ENCODE measurements around the gene KCP.
"Not testable (repeated sequence)": the region's sequence is repeated elsewhere in the genome, so short reads cannot be mapped to it uniquely, and the experiment has no call there.

The KCP gene

GRCh38 chr7:128921866-128922440 lies 11.4 kb upstream of the KCP start:
- DNase-seq (ENCODE audit: low read depth): no peak

DNA sequence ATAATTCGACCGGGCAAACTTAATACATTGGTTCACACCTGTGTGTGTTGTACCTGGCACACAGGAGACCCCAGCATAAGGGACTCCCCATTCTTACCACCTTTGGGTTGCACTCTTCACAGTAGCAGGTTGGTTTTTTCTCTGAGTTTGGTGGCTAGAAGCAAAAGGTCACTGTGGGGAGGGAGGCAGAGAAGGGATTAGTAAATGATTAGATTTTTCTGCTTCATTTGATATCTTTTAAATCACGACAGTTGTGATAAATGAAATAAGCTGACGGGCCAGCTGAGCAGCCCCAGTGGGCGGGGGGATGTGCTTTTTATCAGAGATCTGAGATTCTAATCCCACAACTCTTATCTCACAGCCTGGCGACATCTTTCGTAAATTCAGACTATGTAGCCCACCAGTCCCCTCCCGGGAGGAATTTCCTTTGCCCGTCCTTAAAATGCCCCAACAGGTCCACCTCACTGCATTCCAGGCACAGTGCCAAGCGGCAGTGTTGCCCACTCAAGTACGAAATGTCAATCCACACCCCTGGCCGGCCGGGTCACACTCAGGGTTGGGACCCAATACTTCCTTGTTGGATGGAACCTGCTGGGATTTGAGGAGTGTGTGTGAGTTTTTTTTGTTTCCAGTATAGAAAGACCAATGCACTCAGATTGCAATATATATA lies 10.5 kb upstream of the KCP start:
- DNase-seq (ENCODE audit: low read depth): no peak

- DNase-seq (ENCODE audit: low read depth): no peak
Measured at GRCh38 chr7:128919881-128920799, 9.6 kb upstream of the KCP start.

- DNase-seq (ENCODE audit: low read depth): no peak
Measured at GRCh38 chr7:128919241-128919640, 8.7 kb upstream of the KCP start.

DNA sequence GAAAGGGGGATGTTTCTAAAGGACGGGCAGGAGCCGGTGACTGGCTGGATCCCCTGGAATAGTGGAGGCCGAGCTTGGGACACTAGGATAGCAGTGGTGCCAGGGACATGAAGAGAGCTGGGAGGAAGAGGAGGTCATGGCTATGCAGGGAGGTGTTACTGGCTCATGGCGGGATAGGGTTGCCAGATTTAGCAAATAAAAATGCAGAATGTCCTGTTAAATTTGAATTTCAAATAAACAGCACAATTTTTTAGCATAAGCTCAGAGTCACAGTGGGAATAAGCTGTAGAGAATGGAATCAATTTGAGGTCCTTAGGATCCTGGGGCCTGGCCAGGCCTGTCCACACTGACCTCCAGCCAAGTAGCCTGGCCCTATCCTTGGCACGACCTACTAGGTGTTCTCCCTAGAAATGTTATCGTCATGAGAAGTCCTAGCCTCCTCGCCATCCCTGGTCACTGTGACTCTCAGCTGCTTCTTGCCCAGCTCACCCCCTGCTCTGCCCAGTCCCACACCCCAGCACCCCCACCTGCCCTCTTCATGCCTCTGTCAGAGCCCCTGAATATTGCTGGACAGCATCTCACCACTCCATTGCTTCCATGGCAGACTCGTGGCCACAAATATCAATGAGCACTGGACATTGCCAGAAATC lies 7.6 kb upstream of the KCP start:
- no peak for DNase-seq (ENCODE audit: low read depth)

DNA sequence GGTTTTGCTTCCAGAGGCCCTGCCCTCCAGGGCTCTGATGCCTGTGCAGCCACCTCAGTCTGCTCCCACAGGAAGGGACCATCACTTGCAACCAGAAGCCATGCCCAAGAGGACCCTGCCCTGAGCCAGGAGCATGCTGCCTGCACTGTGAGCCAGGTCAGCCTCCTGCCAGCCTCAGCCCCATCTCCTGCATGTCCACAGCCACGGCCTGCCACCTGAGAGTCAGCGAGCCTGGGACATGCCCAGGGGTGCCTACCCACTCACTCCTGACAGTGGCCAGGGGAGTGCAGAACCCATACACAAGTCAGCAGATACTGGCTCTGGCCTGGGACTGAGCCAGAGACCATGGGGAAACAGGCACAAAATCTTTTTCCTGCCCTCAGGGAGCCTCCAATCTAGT lies 6.6 kb upstream of the KCP start:
- DNase-seq (ENCODE audit: low read depth): no peak

DNA sequence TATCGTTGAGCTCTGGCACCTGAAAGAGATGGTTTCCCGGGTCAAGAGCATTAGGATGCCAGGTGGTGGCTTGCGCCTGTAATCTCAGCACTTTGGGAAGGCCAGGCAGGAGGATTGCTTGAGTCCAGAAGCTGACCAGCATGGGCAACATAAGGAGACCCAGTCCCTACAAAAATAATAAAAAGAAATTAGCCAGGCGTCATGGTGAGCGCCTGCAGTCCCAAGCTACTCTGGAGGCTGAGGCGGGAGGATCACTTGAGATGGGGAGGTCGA lies 6.1 kb upstream of the KCP start:
- no peak for DNase-seq (ENCODE audit: low read depth)

DNA sequence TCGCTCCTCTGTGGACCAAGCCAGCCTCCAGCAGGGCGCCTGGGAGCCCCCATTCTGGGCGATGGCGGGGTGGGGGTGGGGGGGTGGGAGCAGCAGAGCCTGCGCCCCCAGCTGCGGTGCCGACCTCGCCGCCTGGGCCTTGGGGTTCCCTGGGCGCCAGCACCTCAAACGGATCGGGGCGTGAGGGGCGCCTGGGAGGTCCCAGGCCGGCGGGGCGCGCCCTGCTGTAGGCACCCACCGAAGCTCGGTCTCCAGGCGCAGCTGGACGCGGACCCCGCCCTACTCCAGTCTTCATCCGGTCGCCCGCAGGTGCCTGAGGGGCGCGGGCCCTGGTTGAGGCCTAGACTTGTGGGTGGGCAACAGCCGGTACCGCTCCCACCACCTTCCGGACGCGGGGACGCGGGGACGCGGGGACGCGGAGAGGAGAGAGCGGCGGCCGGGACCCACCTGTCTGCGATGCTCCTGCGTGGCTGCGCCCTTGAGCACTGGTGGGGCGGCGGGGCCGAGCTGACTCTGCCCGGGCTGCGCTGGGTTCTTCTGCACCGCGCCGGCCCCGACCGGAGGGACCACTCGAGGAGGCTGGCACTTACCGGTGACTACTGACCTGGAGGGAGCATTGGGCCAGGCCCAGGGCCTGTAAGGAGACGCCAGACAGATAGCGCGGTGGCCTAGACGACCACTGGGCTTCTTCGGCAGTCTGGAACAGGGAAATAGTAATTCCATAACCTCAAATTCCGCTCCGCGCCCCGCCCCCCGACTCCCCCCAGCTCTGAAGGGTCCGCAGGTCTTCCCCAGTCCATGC lies 5.5 kb upstream of the KCP start:
- DNase-seq (ENCODE audit: low read depth): no peak

GRCh38 chr7:128915271-128915819 lies 4.8 kb upstream of the KCP start:
- no peak for DNase-seq (ENCODE audit: low read depth)

GRCh38 chr7:128914566-128915151 lies 4.2 kb upstream of the KCP start:
- DNase-seq (ENCODE audit: low read depth): no peak

GRCh38 chr7:128913870-128914565 lies 3.5 kb upstream of the KCP start:
- no peak for DNase-seq (ENCODE audit: low read depth)

DNA sequence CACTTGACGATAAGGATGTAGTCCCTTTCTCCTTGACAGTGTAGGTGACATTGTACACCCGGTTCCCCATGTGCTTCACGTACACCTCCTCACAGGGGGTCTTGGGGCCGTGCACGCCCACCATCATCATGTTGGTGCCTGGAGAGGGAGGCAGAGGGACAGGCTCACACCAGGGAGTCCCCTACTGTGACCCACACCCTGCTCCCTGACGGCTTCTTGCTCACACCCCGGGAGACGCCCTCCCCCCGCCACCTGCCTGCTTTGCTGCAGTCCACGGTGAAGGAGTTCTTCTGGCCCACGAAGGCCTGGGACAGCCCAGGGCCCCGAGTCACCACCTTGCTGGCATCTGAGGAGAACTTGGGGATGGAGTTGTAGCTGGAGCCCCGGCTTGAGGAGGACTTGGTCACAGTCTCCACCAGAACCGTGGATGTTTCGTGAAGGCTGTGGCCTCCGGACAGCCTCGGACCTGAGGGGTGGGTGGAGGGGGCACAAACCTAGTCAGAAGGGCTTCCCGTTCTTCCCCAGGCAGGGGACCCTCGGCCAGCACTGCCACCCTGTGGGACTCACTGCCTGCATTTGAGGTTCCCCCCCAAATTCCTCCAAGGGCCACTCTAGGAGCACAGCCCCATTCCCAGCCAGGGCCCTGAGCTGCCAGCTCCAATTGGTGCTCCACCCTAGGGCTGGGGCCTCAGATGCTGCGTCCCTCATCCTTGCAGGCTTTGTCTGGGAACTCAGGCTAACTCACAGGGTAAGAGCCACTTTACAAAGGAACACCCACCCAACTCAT lies 2.4 kb upstream of the KCP start:
- DNase-seq (ENCODE audit: low read depth): not testable (repeated sequence)

DNA sequence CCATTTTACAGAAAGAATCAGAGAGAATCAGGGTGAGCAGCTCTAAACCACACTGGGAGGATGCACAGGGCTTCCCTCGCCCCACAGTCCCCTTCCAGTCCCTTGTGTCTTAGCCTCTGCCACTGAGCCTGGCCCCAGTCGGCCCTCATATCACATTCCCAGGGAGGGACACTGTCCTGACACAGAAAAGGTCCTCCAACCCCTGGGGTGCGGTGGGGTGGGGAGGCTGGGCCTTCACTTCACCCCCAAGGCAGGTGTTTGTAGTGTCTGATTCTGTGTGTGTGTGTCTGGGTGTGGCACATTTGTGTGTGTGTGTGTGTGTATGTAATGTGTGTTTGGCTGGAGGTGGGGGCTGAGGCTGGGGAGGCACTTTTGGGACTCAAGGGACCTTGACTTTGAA lies 1.8 kb upstream of the KCP start:
- no peak for DNase-seq (ENCODE audit: low read depth)

DNA sequence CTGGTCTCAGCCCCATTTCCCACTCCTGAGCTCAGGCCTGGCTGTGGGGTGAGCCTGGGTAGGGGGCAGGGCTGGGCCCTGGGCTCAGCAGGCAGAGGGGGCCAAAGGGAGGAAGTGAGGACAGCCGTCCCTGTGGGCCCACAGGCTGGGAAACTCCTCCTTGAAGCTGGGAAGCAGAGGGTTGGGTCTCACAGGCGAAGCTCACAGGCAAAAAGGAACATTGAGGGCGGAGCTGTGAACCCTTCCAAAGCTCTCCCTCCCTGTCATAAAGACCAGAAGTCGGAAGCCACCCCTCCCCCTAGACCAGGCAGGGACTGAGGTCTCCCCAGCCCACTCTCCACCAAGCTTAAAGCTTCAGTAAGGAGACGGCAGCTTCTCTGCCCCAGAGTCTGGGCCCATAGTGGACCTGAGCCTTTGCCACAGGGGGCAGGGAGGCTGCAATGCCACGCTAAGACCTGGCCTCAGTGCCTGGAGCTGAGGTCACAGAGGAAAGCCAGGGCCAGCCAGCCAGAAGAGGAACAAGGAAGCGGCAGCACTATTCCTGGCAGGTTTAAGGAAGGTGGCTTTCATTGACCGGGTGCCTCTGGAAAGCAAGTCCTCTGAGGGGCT lies 1.0 kb upstream of the KCP start:
- DNase-seq (ENCODE audit: low read depth): no peak

DNA sequence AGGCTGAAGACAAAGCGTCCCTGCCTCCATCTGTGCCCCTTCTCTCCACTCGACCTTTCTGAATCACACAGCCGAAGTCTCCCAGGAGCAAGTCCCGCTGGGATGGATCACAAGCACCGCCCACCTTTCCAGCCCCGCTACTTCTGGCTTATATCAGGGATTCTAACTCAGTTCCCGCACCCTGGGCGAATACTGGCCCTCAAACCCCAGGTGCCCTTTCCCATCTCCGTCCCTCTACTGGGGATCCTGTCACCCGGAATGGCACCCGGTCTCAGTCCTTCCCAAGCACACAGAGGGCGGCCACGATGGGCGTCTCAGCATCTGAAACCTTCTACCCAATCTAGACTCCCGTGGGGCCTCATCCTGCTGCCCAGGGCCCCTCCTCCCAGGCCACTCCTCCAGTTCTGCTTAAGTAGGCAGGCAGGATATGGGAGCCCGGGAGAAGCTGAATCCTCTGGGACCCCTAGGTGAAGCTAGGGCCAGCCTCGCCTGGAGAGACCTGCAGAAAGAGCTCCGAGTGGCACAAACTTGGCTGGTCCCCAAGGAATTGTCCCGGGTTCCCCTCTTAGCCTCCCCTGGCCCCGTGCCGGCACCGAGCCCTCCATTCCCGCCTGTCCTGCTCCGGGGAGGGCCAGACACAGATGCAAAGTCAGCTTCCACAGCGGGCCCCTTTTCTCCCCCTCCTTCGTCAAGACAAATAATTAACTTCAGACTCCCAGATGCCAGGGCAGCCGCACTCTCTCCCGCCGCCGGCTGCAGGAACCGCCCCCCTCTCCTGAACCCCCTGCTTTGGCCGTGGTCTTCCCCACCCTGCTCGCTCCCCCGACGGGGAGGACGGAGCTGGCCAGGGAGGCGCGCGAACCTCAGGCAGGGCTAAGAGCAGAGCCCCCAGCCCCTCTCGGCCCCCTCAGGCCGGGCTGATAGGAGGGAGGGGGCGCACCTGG lies 612 bp downstream of the KCP start:
- DNase-seq (ENCODE audit: low read depth): no peak

GRCh38 chr7:128908750-128909624 lies 1.5 kb downstream of the KCP start:
- DNase-seq (ENCODE audit: low read depth): no peak
